HG03442 (cell line): ENCODE data around the gene MED16.
"Not testable (repeated sequence)": the region's sequence is repeated elsewhere in the genome, so short reads cannot be mapped to it uniquely, and the experiment has no call there.

Experiments
- ATAC-seq: cut with Tn5 transposase; IDR thresholded peaks from one replicate; pipeline ENCODE4 v1.9.1; 2021; ENCODE audit warnings: mild to moderate bottlenecking, moderate library complexity; ENCODE audit not compliant: unreplicated experiment

Gene MED16

GRCh38 chr19:891421-892200 lies 1.4 kb downstream of the MED16 start:
- not testable (repeated sequence) for ATAC-seq

- no peak for ATAC-seq
These were observed 2.2 kb downstream of the MED16 start for GRCh38 chr19:890831-891230.

DNA sequence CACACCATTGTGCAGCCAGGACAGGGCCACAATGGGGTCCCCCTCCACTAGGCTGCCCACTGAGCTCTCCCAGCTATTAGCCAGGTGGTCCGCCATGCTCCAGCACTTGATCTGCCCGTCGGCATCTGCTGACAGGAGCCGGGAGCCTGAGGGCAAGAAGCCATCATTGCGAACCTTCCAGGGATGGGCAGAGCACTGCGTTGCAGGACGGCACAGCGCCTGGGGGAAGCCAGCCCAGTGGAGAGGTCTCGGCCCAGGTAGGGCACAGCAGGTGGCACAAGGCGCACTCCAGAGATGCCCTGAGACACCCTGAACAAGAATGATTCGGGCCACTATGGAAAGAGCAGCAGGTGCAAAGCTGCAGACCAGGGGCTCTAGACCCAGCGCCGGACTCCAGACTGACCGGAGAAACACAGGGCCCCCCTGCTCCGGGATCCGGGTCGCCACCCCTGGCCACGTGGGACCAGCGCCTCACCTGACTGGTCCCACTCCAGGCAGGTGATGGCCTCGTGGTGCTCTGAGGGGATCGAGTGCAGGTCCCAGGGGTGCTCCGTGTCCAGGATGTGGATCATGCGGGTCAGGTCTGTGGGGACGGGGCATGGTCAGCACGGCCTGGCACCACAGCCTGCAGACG lies 3.2 kb downstream of the MED16 start:
- no peak for ATAC-seq

DNA sequence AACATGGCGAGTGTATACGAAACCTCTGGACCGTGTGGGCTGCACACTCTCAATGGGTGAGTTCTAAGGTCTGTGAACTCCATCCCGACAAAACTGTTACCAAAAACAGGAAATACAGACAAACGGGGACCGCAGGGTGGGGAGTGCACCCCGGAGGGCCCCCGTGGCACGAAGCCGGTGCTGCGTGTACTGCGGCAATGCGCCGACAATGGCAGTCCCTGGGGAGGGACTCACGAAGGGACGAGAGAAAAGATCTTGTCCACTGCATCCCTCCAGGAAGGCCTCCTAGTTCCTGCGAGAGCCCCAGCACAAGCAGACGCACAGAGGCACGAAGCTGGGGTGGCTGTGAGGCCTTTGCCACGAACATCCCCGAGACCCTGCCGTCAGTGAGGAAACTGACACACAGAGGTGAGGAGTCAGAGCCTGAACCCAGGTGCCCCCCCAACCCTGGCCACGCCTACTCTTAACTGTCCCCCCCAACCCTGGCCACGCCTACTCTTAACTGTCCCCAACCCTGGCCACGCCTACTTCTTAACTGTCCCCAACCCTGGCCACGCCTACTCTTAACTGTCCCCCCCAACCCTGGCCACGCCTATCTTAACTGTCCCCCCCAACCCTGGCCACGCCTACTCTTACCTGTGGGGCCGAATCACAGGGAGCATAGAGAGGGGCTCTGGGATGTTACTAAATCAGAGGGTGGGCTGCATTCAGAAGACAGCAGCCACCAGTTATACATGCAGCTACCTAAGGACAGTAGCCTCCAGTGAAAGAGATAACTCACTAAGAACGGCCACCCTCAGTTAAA lies 4.2 kb downstream of the MED16 start:
- ATAC-seq = no peak

- ATAC-seq = no peak
These were observed 5.4 kb downstream of the MED16 start for GRCh38 chr19:887599-887998.

DNA sequence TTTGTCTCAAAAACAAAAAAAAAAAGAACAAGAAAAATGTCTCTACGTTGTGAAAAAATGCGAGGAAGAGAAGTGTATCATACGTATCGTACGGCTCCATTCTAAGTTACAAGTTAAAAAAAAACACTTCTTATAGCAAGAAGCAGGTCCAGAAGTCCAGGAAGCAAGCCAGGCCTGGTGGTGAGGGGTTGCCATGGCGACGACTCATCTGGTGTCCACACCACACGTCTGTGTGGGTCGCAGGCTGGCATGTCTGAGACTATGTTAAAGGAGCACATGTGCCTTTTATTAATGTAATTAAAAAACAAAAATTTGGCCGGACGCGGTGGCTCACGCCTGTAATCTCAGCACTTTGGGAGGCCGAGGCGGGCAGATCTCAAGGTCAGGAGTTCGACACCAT lies 5.9 kb downstream of the MED16 start:
- ATAC-seq = no peak

DNA sequence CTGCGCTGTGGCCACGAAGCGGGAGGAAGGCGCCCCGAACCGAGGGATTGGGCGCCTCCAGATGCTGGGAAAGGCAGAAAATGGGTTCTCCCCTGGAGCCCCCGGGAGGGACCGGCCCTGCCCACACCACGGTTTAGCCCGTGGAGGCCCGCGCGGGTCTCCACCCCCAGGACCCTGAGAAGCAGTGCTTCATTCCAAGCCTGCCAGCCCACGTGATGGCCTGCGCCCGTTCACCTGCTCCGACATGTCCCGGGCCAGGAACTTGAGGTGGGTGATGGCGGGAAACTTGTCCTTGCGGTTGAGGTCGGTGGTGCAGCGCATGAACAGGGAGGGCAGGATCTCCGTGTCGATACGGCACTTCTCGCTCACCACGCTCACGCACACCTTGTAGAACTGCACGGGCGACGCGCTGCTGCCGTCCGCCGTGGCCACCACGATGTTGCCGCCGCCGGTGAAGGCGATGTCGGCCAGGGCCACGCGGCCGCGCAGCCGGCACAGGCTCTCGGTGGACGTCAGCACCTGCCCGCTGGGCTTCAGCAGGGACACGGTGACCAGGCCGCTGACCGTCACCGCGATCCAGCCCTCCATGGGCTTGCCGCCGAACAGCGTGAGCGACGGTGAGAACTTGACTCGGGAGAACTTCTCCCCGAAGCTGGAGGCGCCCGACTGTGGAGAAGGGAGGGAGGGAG lies 7.3 kb downstream of the MED16 start:
- ATAC-seq = no peak

GRCh38 chr19:884420-885211 lies 8.4 kb downstream of the MED16 start:
- no peak for ATAC-seq

DNA sequence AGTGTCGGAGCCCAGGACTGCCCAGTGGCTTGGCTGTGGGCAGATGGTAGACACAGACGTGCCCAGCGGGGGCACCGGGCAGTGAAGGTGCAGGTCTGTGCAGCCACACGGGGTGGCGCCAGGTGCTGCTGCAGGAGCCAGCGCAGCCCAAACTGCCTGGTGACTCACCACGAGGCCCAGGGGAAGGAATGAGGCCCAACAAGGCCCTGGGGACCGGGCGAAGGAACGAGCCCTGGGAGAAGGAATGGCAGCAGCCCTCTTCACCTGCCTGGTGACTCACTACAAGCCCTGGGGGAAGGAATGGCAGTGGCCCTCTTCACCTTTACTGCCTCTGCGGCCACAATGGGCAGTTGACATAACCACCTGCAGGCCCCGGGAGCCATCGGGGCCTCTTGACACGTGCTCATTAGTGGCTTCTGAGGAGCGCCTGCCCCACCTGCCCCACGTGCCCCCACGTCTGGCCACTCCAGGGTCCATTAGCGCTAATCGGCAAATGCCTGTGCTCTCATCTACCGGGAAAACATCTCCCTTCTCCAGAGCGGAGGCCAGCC lies 9.3 kb downstream of the MED16 start:
- ATAC-seq = no peak

- no peak for ATAC-seq
These were observed 10.0 kb downstream of the MED16 start for GRCh38 chr19:882871-883497.

DNA sequence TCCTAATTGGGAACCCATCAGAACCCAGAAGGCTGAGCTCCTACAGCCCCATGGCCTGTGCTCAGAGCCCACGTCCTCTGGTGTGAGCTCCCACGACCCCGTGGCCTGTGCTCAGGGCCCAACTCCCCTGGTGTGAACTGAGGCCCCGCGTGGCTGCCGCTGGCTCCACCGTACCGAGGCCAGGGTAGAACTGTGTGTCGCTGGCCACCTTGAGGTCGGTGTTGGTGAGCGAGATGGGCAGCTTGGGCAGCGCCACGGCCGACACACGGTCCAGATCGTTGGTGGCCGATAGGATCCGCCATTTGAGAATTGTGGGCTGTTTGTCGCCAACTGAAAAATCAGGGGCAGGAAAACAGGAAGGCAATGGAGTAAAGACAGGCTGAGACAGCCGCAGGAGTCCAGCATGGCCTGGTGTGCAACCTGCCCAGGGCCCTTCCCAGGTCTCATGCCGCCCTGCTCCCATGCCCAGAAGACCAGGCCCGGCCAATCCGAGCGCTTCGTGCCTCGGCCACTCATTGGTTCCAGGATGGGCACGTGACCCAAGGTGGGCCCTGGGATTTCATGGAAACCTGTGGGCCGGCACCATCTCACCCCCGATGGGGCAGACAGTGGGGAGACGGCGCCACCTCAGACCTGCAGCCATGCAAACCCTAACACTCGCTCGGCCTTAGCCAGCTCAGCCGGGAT lies 11.5 kb downstream of the MED16 start:
- ATAC-seq = no peak

DNA sequence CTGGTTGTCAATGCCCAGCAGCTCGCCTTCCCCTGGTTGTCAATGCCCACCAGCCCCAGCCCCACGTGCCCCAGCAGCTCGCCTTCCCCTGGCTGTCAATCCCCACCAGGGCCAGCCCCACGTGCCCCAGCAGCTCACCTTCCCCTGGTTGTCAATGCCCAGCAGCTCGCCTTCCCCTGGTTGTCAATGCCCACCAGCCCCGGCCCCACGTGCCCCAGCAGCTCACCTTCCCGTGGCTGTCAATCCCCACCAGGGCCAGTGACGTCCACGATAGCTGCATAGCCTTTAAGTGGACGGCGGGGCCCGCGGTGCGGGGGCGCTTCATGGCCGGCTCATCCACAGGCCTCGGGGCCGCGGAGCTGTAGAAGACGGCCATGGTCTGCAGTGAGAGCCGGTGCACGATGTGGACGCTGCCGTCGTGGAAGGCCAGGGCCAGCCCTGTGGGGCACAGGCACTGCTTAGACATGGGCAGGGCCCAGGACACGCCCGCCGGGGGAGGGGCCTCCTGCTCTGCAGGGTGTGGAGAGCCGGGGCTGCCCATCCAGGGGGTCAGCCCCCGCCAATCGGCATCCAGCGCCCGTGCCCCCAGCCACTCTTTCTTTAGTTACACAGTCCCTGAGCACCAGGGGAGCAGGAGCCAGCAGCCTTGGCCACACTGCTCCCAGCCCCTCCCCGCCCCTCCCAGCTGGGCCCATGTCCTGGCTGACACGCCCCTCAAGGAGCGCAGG lies 13.1 kb downstream of the MED16 start:
- ATAC-seq = no peak

DNA sequence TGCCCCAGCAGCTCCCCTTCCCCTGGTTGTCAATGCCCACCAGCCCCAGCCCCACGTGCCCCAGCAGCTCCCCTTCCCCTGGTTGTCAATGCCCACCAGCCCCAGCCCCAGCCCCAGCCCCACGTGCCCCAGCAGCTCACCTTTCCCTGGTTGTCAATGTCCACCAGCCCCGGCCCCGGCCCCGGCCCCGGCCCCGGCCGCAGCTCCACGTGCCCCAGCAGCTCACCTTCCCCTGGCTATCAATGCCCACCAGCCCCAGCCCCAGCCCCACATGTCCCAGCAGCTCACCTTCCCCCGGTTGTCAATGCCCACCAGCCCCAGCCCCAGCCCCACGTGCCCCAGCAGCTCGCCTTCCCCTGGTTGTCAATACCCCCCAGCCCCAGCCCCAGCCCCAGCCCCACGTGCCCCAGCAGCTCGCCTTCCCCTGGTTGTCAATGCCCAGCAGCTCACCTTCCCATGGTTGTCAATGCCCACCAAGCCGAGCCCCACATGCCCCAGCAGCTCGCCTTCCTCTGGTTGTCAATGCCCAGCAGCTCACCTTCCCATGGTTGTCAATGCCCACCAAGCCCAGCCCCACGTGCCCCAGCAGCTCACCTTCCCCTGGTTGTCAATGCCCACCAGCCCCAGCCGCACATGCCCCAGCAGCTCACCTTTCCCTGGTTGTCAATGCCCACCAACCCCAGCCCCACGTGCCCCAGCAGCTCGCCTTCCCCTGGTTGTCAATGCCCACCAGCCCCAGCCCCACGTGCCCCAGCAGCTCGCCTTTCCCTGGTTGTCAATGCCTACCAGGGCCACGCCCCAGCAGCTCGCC lies 14.0 kb downstream of the MED16 start:
- ATAC-seq = not testable (repeated sequence)

DNA sequence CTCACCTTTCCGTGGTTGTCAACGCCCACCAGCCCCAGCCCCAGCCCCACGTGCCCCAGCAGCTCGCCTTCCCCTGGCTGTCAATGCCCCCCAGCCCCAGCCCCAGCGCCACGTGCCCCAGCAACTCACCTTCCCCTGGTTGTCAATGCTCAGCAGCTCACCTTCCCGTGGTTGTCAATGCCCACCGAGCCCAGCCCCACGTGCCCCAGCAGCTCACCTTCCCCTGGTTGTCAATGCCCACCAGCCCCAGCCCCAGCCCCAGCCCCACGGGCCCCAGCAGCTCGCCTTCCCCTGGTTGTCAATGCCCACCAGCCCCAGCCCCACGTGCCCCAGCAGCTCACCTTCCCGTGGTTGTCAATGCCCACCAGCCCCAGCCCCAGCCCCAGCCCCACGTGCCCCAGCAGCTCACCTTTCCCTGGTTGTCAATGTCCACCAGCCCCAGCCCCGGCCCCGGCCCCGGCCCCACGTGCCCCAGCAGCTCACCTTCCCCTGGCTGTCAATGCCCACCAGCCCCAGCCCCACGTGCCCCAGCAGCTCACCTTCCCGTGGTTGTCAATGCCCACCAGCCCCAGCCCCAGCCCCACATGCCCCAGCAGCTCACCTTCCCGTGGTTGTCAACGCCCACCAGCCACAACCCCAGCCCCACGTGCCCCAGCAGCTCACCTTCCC lies 14.9 kb downstream of the MED16 start:
- not testable (repeated sequence) for ATAC-seq

- no peak for ATAC-seq
These were observed 16.1 kb downstream of the MED16 start for GRCh38 chr19:876780-877314.

DNA sequence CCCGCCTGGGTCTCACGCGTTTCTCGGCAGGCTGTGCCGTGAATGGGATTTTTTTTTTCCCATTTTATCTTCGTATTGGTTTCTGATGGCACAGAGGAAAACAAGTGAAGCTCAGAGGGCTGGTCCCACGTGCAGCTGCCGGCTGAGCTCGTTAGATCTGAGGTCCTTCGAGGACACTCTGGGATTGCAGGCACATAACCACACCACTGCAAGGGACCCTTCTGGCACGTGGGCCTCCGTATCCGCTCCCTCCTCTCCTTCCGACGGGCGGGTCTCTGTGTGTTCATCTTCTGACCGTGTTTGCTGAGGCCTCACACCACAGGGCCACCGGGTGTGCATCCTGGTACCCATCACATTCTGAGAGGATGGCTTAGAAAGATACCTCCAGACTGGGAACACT lies 16.9 kb downstream of the MED16 start:
- ATAC-seq = no peak
